H1 (cell line): ENCODE results near the gene PPP1R2B. TPM values are rescaled to one million over a fixed set of nuclear protein-coding genes. Genes with fewer than 3 reads are reported as not detected.

ENCODE experiments used
- CTCF ChIA-PET: fragments of 300-600 bp; sonication (Branson Sonifier 250); formaldehyde crosslinking; loops from one replicate; lab custom pipeline; 2021; ENCODE audit not compliant: partially characterized antibody; lab: Charles Lee
- POLR2A ChIA-PET: fragments of 300-600 bp; sonication (Branson Sonifier 250); formaldehyde crosslinking; loops from one replicate; lab custom pipeline; 2021; ENCODE audit warnings: inconsistent platforms; ENCODE audit not compliant: partially characterized antibody; lab: Charles Lee
- DNase-seq, 2 experiments: peaks; one replicate each; pipeline versions ENCODE4 v3.0.0 to v3.0.0-alpha.2; 2010 to 2022; ENCODE audit warnings: low spot score in 2 of 2, low read depth in 1 of 2, mixed read lengths in 1 of 2
- FAIRE-seq: peaks from 2 replicates; lab custom pipeline; 2011; peaks lifted over from hg19 to GRCh38; lab: Jason Lieb, UNC
- H2AFZ ChIP-seq: 2 replicates; pipeline ENCODE4 v1.8.1; 2012; ENCODE audit warnings: low read length, inconsistent platforms
- H2AK5ac ChIP-seq: 2 replicates; pipeline ENCODE4 v1.6.1; 2013; ENCODE audit warnings: low read depth, low read length
- H2BK120ac ChIP-seq: replicated peaks from 2 replicates; pipeline ENCODE3; 2013; ENCODE audit warnings: low read depth, low read length, inconsistent platforms
- H2BK12ac ChIP-seq: 2 replicates; pipeline ENCODE4 v1.6.1; 2013; ENCODE audit warnings: low read depth, low read length
- H2BK15ac ChIP-seq: 2 replicates; pipeline ENCODE4 v1.6.1; 2013; ENCODE audit warnings: low read length
- H2BK20ac ChIP-seq: 2 replicates; pipeline ENCODE4 v1.6.1; 2013; ENCODE audit warnings: low read length
- H2BK5ac ChIP-seq: 2 replicates; pipeline ENCODE4 v1.6.1; 2013; ENCODE audit warnings: low read depth, low read length
- H3K14ac ChIP-seq: 2 replicates; pipeline ENCODE4 v1.6.1; 2013; ENCODE audit warnings: inconsistent platforms; ENCODE audit not compliant: insufficient read length
- H3K18ac ChIP-seq: 2 replicates; pipeline ENCODE4 v1.6.1; 2013; ENCODE audit warnings: low read length; ENCODE audit errors: extremely low read depth
- H3K23ac ChIP-seq: 2 replicates; pipeline ENCODE4 v1.6.1; 2013; ENCODE audit warnings: inconsistent platforms; ENCODE audit not compliant: insufficient read length
- H3K23me2 ChIP-seq: 2 replicates; pipeline ENCODE4 v1.6.1; 2013; ENCODE audit warnings: low read depth, low read length
- H3K27ac ChIP-seq: 2 replicates; pipeline ENCODE4 v1.6.1; 2011; ENCODE audit warnings: low read depth, low read length, inconsistent platforms
- H3K27me3 ChIP-seq, 4 experiments: replicated peaks in 1 of 4; 1 replicate in 1 of 4; 2 replicates in 3 of 4; pipeline versions ENCODE4 v1.6.1 to v1.8.1; 2011 to 2013; ENCODE audit warnings: low read length in 3 of 4, mild to moderate bottlenecking in 3 of 4, inconsistent platforms in 2 of 4, mixed read lengths in 2 of 4, moderate library complexity in 1 of 4; ENCODE audit not compliant: control insufficient read depth in 3 of 4, insufficient read depth in 3 of 4; ENCODE audit errors: extremely low read depth in 1 of 4
- H3K36me3 ChIP-seq, 4 experiments: 2 replicates each; pipeline versions ENCODE4 v1.6.1 to v1.8.1; 2011 to 2013; ENCODE audit warnings: mild to moderate bottlenecking in 4 of 4, low read length in 3 of 4, moderate library complexity in 2 of 4, control low read depth in 1 of 4, inconsistent platforms in 1 of 4; ENCODE audit not compliant: insufficient read depth in 4 of 4, control insufficient read depth in 2 of 4
- H3K4ac ChIP-seq: replicated peaks from 2 replicates; pipeline ENCODE3; 2013; ENCODE audit warnings: low read length, low read depth, mixed read lengths, inconsistent platforms; ENCODE audit not compliant: insufficient read length
- H3K4me1 ChIP-seq, 4 experiments: replicated peaks in 1 of 4; 1 replicate in 1 of 4; 2 replicates in 3 of 4; pipeline versions ENCODE4 v1.6.1 to v1.8.1; 2011 to 2013; ENCODE audit warnings: low read length in 3 of 4, inconsistent platforms in 2 of 4, mixed read lengths in 1 of 4; ENCODE audit not compliant: insufficient read depth in 4 of 4, control insufficient read depth in 3 of 4
- H3K4me2 ChIP-seq, 2 experiments: 2 replicates each; pipeline versions ENCODE4 v1.6.1 to v1.8.1; 2011 to 2013; ENCODE audit warnings: low read depth in 2 of 2, low read length in 2 of 2, control low read depth in 1 of 2, inconsistent platforms in 1 of 2, mild to moderate bottlenecking in 1 of 2; ENCODE audit not compliant: insufficient read depth in 1 of 2
- H3K4me3 ChIP-seq, 4 experiments: fragments of 200-600, 300-600 bp in 1 of 4; sonication (generic), shearing (Covaris generic), sonication (Bioruptor Twin) in 1 of 4; 2 replicates each; pipeline versions ENCODE4 v1.5.1 to v1.8.1; 2011 to 2016; ENCODE audit warnings: low read length in 4 of 4, low read depth in 3 of 4, control low read depth in 2 of 4, inconsistent platforms in 2 of 4, mild to moderate bottlenecking in 2 of 4, mixed read lengths in 1 of 4, moderate library complexity in 1 of 4; ENCODE audit not compliant: insufficient read depth in 2 of 4; ENCODE audit errors: extremely low read depth in 1 of 4
- H3K56ac ChIP-seq: replicated peaks from 2 replicates; pipeline ENCODE3; 2013; ENCODE audit warnings: low read depth, mild to moderate bottlenecking, mixed read lengths, low read length, inconsistent platforms; ENCODE audit not compliant: insufficient read length
- H3K79me1 ChIP-seq: 2 replicates; pipeline ENCODE4 v1.6.1; 2013; ENCODE audit warnings: low read depth, low read length, control low read depth
- H3K79me2 ChIP-seq, 2 experiments: 2 replicates each; pipeline versions ENCODE4 v1.6.1 to v1.8.1; 2012 to 2013; ENCODE audit warnings: low read length in 2 of 2, mild to moderate bottlenecking in 2 of 2, inconsistent platforms in 1 of 2; ENCODE audit not compliant: insufficient read depth in 2 of 2, control insufficient read depth in 1 of 2
- H3K9ac ChIP-seq, 4 experiments: replicated peaks in 1 of 4; 1 replicate in 1 of 4; 2 replicates in 3 of 4; pipeline versions ENCODE4 v1.6.1 to v1.8.1; 2011 to 2013; ENCODE audit warnings: low read depth in 3 of 4, low read length in 3 of 4, control low read depth in 2 of 4, mild to moderate bottlenecking in 2 of 4, moderate library complexity in 2 of 4, inconsistent platforms in 1 of 4; ENCODE audit errors: extremely low read depth in 1 of 4
- H3K9me3 ChIP-seq, 2 experiments: 2 replicates each; pipeline versions ENCODE4 v1.6.1 to v1.8.1; 2012 to 2013; ENCODE audit warnings: mild to moderate bottlenecking in 2 of 2, moderate library complexity in 2 of 2, control low read depth in 1 of 2, inconsistent platforms in 1 of 2, low read depth in 1 of 2, low read length in 1 of 2, mixed read lengths in 1 of 2; ENCODE audit not compliant: insufficient read depth in 2 of 2
- H4K20me1 ChIP-seq, 2 experiments: replicated peaks in 1 of 2; 2 replicates each; pipeline versions ENCODE3 to v1.8.1; 2011 to 2013; ENCODE audit warnings: inconsistent platforms in 2 of 2, low read length in 2 of 2, mild to moderate bottlenecking in 1 of 2; ENCODE audit not compliant: insufficient read depth in 2 of 2, control insufficient read depth in 1 of 2
- H4K5ac ChIP-seq: 2 replicates; pipeline ENCODE4 v1.6.1; 2013; ENCODE audit warnings: low read length, low read depth, mixed read lengths, inconsistent platforms; ENCODE audit not compliant: insufficient read length
- H4K8ac ChIP-seq: 2 replicates; pipeline ENCODE4 v1.8.0; 2013; ENCODE audit warnings: mild to moderate bottlenecking, moderate library complexity, low read length, inconsistent platforms; ENCODE audit not compliant: insufficient read depth; ENCODE audit errors: extremely low read depth
- H4K91ac ChIP-seq: replicated peaks from 2 replicates; pipeline ENCODE3; 2013; ENCODE audit warnings: low read length, mixed read lengths, inconsistent platforms; ENCODE audit not compliant: insufficient read length
- CTBP2 ChIP-seq: IDR thresholded peaks from 2 replicates; pipeline ENCODE4 v1.7.0; 2011; ENCODE audit warnings: borderline replicate concordance, mild to moderate bottlenecking, moderate library complexity, mixed read lengths, low read length; ENCODE audit not compliant: insufficient read depth, insufficient read length
- RAD21 ChIP-seq, 2 experiments: IDR thresholded peaks in 1 of 2; conservative IDR thresholded peaks in 1 of 2; 2 replicates each; pipeline ENCODE4 v1.6.1; 2011; ENCODE audit warnings: low read depth in 2 of 2, low read length in 2 of 2, improper control_type of control experiment in 1 of 2, inconsistent platforms in 1 of 2, mild to moderate bottlenecking in 1 of 2, moderate library complexity in 1 of 2
- TBP ChIP-seq: IDR thresholded peaks from 2 replicates; pipeline ENCODE4 v1.6.1; 2011; ENCODE audit warnings: low read depth, low read length, improper control_type of control experiment
- WGBS, 2 experiments: shearing (Covaris generic) in 1 of 2; methylation state at CpG; one replicate each; pipeline versions ENCODE4 v1.1.6 to v1.1.7; 2013 to 2015; ENCODE audit warnings: low lambda C conversion rate in 2 of 2, mixed read lengths in 2 of 2, inconsistent platforms in 1 of 2, low coverage in 1 of 2, missing lambda C conversion rate in 1 of 2; ENCODE audit not compliant: insufficient replicate concordance in 2 of 2, insufficient coverage in 1 of 2, insufficient read length in 1 of 2; ENCODE audit errors: extremely low coverage in 1 of 2, missing lambda C conversion rate in 1 of 2; 5-methylcytosine and 5-hydroxymethylcytosine counted together
- polyA plus RNA-seq, 7 experiments: library from polyadenylated mRNA; depleted of rRNA in 3 of 7; stranded (reverse) in 5 of 7; unstranded in 2 of 7; fragments of >200 nt in 5 of 7; fragments of 200-250 nt in 2 of 7; gene quantifications; 1 replicate in 5 of 7; 2 replicates in 1 of 7; 4 replicates in 1 of 7; pipeline versions ENCODE4 v1.2.1 to v1.2.3, GENCODE V29; 2011 to 2013; ENCODE audit warnings: missing spikeins in 2 of 7, mixed read lengths in 2 of 7
- total RNA-seq: library from RNA; stranded (reverse); fragmentation: NEBNext Ultra II Directional; extraction: Animal tissue kit (Norgen Biotek cat#: 25700); gene quantifications from 2 replicates; pipeline ENCODE4 v1.2.1, GENCODE V29; 2021
- TF ChIP-seq, protein P1 (sequence below): IDR thresholded peaks from 2 replicates; pipeline ENCODE4 v1.6.1; 2012; ENCODE audit warnings: inconsistent platforms
- TF ChIP-seq, protein P2 (sequence below), 3 experiments: IDR thresholded peaks; 1 replicate in 2 of 3; 2 replicates in 1 of 3; pipeline versions ENCODE4 v1.5.1 to v1.6.1; 2011; ENCODE audit warnings: low read length in 3 of 3, mild to moderate bottlenecking in 3 of 3, inconsistent platforms in 2 of 3, low read depth in 1 of 3, moderate library complexity in 1 of 3; ENCODE audit not compliant: insufficient read depth in 1 of 3; ENCODE audit errors: control extremely low read depth in 1 of 3

PPP1R2B gene
- total and polyA plus RNA-seq, 2 of the 8 experiments (the other 6 are each of a cell fraction or from before 2014, with no cell fraction given) = not detected

DNA sequence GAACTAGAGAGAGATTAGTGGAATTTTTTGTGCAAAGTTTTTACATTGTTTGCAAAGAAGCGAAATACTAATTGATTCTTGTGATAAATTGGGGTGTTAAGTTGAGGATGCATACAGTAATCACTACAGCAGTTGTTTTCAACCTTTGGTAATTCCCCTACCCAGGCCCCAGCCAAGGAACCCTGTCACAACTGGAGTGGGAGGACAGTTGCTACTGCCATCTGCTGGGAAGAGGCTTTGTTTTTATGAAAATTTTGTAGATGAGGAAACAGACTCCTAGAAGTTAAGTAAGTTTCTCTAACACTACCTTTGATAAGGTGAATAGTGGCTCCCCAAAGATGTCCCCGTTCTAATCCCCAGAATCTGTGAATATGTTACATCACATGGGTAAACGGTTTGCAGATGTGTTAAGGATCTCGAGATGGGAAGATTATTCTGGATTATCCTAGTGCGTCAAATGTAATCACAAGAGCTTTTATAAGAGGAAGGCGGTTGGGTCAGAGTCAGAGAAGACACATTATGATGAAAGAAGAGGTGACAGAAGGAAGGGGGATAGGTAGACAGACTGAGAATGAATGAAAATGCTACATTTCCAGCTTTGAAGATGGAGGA, 34.0 kb upstream of the PPP1R2B start:
- no peak overlapping the region for H2BK12ac ChIP-seq
- POLR2A ChIA-PET = interaction anchor here (1.0 kb wide), 1 partner anchor 11 kb away, joined by 3 read pairs; no protein-coding TSS in a partner anchor
- H2BK20ac ChIP-seq = 0 out of 2 replicates have a peak overlapping the region, but pooled peaks have one; percentile 44
- H3K4me2 ChIP-seq = no peak overlapping the region
- H3K79me1 ChIP-seq = no peaks in the 10 kb centered on the region
- no peak overlapping the region for H3K18ac ChIP-seq
- no peak overlapping the region for H3K27ac ChIP-seq
- H3K23me2 ChIP-seq = no peaks in the 10 kb centered on the region
- H4K91ac ChIP-seq = no peak overlapping the region
- no peak for TF ChIP-seq TBP
- TF ChIP-seq RAD21 (IDR thresholded peaks at IDR 0.05 in 1 of 2, conservative IDR thresholded peaks at IDR 0.05 in 1 of 2; ENCODE audit: low read depth in 2 of 2, low read length in 2 of 2) = peak; percentile 90 to 94
- TF ChIP-seq, protein P1, sequence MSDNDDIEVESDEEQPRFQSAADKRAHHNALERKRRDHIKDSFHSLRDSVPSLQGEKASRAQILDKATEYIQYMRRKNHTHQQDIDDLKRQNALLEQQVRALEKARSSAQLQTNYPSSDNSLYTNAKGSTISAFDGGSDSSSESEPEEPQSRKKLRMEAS = no peak
- TF ChIP-seq CTBP2 = no peak
- TF ChIP-seq, protein P2, sequence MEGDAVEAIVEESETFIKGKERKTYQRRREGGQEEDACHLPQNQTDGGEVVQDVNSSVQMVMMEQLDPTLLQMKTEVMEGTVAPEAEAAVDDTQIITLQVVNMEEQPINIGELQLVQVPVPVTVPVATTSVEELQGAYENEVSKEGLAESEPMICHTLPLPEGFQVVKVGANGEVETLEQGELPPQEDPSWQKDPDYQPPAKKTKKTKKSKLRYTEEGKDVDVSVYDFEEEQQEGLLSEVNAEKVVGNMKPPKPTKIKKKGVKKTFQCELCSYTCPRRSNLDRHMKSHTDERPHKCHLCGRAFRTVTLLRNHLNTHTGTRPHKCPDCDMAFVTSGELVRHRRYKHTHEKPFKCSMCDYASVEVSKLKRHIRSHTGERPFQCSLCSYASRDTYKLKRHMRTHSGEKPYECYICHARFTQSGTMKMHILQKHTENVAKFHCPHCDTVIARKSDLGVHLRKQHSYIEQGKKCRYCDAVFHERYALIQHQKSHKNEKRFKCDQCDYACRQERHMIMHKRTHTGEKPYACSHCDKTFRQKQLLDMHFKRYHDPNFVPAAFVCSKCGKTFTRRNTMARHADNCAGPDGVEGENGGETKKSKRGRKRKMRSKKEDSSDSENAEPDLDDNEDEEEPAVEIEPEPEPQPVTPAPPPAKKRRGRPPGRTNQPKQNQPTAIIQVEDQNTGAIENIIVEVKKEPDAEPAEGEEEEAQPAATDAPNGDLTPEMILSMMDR (IDR thresholded peaks at IDR 0.05; ENCODE audit: control extremely low read depth in 1 of 3, insufficient read depth in 1 of 3, low read depth in 1 of 3, low read length in 3 of 3) = peak; percentile 25 to 73 (median 61)
- TF ChIP-seq, all 59 proteins: peak for 2
- Histone ChIP-seq H3K4ac (no peak overlapping the region), H4K5ac (no peak overlapping the region), H2BK15ac (no peak overlapping the region), H3K4me1 (peaks cover 0 to 9% (median 2%) of the 10 kb centered on the region in 4 experiments; a peak in 3 of 7 replicates), H3K56ac (no peak overlapping the region), H3K79me2 (no peaks in the 10 kb centered on the region), H3K27me3 (peaks cover 0 to 2% (median 0%) of the 10 kb centered on the region in 4 experiments; a peak in 1 of 7 replicates), H3K9ac (no peak overlapping the region), H4K20me1 (no peaks in the 10 kb centered on the region), H2AK5ac (no peak overlapping the region), H2BK120ac (no peak overlapping the region), H3K14ac (no peak overlapping the region), H3K23ac (no peak overlapping the region), H3K4me3 (no peak overlapping the region), H3K9me3 (no peaks in the 10 kb centered on the region), H3K36me3 (no peaks in the 10 kb centered on the region), H2AFZ (0 out of 2 replicates have a peak overlapping the region, but pooled peaks have one; percentile 63), H2BK5ac (no peak overlapping the region), H4K8ac (no peak overlapping the region)
- 65% methylated on average over 6 of the region's 6 CpGs; no CpG with 5 or more reads in 1 of the 2 experiments for whole genome bisulfite sequencing, 2 experiments
- CTCF ChIA-PET = interaction anchor here (0.6 to 3.6 kb wide), 26 partner anchors 7 to 1554 kb away, joined by 3 to 24 read pairs (median 3); no protein-coding TSS in a partner anchor
- FAIRE-seq = peak; percentile 87
- no peak for DNase-seq
